Endothelial cell (in vitro differentiated cells): ENCODE results near the gene C2orf81. TPM values are rescaled to one million over a fixed set of nuclear protein-coding genes. Genes with fewer than 3 reads are reported as not detected.

Experiments
- DNase-seq: peaks from one replicate; pipeline ENCODE4 v3.0.0; 2021; ENCODE audit warnings: low spot score
- H3K27ac Mint-ChIP-seq: one replicate; pipeline ENCODE4 v1.8.0; 2021; ENCODE audit warnings: mixed read lengths, inconsistent platforms; ENCODE audit not compliant: unreplicated experiment
- H3K27me3 Mint-ChIP-seq: one replicate; pipeline ENCODE4 v1.8.0; 2021; ENCODE audit warnings: mild to moderate bottlenecking, moderate library complexity, mixed read lengths, inconsistent platforms; ENCODE audit not compliant: unreplicated experiment
- H3K36me3 Mint-ChIP-seq: one replicate; pipeline ENCODE4 v1.8.0; 2021; ENCODE audit warnings: mild to moderate bottlenecking, low read depth, mixed read lengths, inconsistent platforms; ENCODE audit not compliant: unreplicated experiment
- H3K4me1 Mint-ChIP-seq: one replicate; pipeline ENCODE4 v1.8.0; 2021; ENCODE audit warnings: mild to moderate bottlenecking, mixed read lengths, inconsistent platforms; ENCODE audit not compliant: unreplicated experiment
- H3K4me3 Mint-ChIP-seq: one replicate; pipeline ENCODE4 v1.8.0; 2021; ENCODE audit warnings: mild to moderate bottlenecking, mixed read lengths, inconsistent platforms; ENCODE audit not compliant: unreplicated experiment
- H3K9me3 Mint-ChIP-seq: one replicate; pipeline ENCODE4 v1.8.0; 2021; ENCODE audit warnings: mixed read lengths, inconsistent platforms; ENCODE audit not compliant: unreplicated experiment
- total RNA-seq: library from RNA; stranded (reverse); fragmentation: NEBNext Ultra II Directional; extraction: Animal tissue kit (Norgen Biotek cat#: 25700); gene quantifications from one replicate; pipeline ENCODE4 v1.2.1, GENCODE V29; 2021; ENCODE audit not compliant: unreplicated experiment
- TF ChIP-seq, protein P1 (sequence below): fragments of 200-600 bp; sonication (generic); IDR thresholded peaks from one replicate; pipeline ENCODE4 v1.5.0; 2021; ENCODE audit warnings: antibody characterized with exemption; ENCODE audit not compliant: unreplicated experiment

C2orf81 gene
- total RNA-seq, 1 donor from 2014 or later, result 5.0 TPM

DNA sequence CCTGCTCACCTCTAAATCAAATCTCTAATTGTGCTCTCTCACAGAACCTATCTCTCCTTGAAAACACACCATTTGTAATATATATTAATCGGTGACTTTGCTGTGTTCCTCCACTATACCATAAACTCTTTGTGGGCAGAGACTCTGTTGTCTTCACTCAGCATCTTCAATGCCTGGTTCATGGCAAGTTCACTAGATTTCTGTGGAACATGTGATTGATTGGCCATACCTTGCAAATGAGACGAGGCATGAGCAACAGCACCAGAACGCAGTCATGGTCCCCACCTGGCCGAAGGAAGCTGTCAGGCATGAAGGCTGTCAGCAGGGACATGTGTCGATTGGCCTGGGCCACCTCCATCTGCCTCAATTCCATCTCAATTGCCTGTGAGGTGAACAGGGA is 52.9 kb downstream of the C2orf81 start:
- peak overlapping the region; percentile 38 for H3K4me3 Mint-ChIP-seq
- H3K27ac Mint-ChIP-seq, result peak overlapping the region; percentile 70
- H3K9me3 Mint-ChIP-seq, result no peaks in the 10 kb centered on the region
- DNase-seq, result no peak
- H3K27me3 Mint-ChIP-seq, result peaks cover 17% of the 10 kb centered on the region
- TF ChIP-seq, protein P1, sequence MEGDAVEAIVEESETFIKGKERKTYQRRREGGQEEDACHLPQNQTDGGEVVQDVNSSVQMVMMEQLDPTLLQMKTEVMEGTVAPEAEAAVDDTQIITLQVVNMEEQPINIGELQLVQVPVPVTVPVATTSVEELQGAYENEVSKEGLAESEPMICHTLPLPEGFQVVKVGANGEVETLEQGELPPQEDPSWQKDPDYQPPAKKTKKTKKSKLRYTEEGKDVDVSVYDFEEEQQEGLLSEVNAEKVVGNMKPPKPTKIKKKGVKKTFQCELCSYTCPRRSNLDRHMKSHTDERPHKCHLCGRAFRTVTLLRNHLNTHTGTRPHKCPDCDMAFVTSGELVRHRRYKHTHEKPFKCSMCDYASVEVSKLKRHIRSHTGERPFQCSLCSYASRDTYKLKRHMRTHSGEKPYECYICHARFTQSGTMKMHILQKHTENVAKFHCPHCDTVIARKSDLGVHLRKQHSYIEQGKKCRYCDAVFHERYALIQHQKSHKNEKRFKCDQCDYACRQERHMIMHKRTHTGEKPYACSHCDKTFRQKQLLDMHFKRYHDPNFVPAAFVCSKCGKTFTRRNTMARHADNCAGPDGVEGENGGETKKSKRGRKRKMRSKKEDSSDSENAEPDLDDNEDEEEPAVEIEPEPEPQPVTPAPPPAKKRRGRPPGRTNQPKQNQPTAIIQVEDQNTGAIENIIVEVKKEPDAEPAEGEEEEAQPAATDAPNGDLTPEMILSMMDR, result no peak
- peaks cover 79% of the 10 kb centered on the region for H3K36me3 Mint-ChIP-seq
- peaks cover 14% of the 10 kb centered on the region for H3K4me1 Mint-ChIP-seq

DNA sequence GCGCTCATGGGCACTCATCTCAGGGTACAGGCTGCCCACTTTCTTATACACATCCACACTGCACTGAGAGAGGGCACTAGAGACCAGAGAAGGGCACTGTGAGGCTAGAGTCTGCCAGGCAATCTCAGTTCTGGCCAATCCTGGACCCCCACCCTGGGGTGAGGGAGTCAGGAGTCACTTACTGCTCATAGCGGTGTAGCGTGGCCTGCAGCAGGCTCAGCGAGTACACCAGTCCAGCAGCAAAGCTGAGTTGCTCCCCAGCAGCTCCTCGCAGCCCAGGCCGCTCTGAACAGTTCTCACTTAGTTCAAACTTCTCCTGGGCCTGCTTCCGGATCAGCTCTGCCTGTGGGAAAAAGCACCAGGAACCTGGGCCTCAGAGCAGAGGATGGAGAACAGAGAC is 53.6 kb downstream of the C2orf81 start:
- H3K27me3 Mint-ChIP-seq, result peaks cover 17% of the 10 kb centered on the region

DNA sequence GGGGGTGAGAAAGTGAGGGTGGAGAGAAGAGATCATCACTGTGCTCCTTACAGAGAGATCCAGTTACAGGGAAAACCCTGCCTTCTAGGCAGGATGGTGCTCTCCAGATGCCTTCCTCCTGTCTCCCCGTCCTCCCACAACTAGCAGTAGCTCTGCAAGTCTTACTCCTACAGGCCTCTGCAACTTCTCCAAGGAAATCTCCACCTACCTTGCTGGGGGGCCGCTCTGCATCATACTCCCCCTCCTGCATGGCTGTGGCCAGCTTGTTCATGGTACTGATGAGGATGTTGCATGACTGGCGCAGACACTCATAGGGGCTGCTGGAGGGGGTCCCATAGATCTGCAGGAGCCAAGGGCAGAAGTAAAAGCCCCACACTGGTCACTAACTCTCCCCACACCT is 55.4 kb downstream of the C2orf81 start:
- no peak overlapping the region for H3K27ac Mint-ChIP-seq
- peaks cover 77% of the 10 kb centered on the region for H3K36me3 Mint-ChIP-seq
- H3K4me3 Mint-ChIP-seq, result peak overlapping the region; percentile 32
- no peak for DNase-seq
- peaks cover 1% of the 10 kb centered on the region for H3K4me1 Mint-ChIP-seq
- peaks cover 16% of the 10 kb centered on the region for H3K27me3 Mint-ChIP-seq
- H3K9me3 Mint-ChIP-seq, result no peaks in the 10 kb centered on the region
- TF ChIP-seq, protein P1, result no peak

More for the DNA sequence above, 53.6 kb downstream of the C2orf81 start:
- DNase-seq, result no peak
- H3K36me3 Mint-ChIP-seq, result peaks cover 82% of the 10 kb centered on the region
- H3K9me3 Mint-ChIP-seq, result no peaks in the 10 kb centered on the region
- peaks cover 8% of the 10 kb centered on the region for H3K4me1 Mint-ChIP-seq
- no peak overlapping the region for H3K27ac Mint-ChIP-seq
- H3K4me3 Mint-ChIP-seq, result no peak overlapping the region
- TF ChIP-seq, protein P1, result no peak

DNA sequence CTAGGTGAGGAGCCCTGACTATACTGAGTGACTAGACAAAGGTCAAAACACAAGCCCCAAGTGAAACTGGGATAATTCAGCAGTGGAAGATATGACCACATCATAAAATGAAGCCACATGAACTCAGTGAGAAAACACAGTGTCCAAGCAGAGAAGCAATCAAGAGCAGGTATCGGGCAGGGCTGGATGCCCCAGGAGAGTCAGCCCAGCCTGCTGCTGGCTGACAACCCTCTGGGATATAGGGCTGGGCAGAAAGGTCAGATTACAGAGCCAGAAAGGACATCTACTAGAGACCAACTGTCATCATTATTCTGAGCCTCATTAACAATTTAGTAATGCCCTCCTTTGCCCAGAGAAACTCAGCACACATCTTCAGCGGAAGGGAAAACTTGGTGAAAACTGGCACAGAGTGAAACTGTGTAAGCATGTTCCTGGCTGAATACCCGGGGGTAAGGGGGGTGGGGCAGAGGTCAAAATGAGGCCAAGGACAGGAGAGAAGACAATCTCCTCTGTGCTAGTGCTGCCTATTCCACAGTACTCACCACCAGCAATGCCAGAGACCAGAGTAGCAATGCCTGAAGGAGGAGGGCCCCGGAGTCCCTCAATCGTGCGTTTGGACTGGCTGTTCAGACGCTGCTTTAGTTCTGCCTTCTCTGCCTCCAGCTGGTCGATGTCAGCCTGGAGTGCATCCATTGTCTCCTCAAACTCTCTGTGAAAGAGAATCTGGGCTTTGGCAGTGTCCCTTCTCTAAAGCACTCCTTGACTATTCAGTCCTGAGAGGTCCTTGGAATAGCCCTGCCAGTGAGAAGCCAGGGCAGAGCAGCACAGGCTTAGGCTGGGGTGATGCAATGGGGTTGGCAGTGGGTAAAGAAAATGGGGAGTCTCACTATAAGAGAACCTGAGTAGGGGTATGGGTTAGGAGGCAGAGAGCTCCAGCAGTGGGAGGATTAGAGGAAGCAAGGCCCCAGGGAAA is 56.6 kb downstream of the C2orf81 start:
- H3K36me3 Mint-ChIP-seq, result peaks cover 74% of the 10 kb centered on the region
- no peaks in the 10 kb centered on the region for H3K9me3 Mint-ChIP-seq
- no peak overlapping the region for H3K27ac Mint-ChIP-seq
- no peaks in the 10 kb centered on the region for H3K4me1 Mint-ChIP-seq
- peak overlapping the region; percentile 84 for H3K4me3 Mint-ChIP-seq
- no peak for DNase-seq
- TF ChIP-seq, protein P1, result no peak
- H3K27me3 Mint-ChIP-seq, result peaks cover 15% of the 10 kb centered on the region

Other genes starting within 250 kb of the C2orf81 start
- 85.3 TPM for gene MOB1A, start 242.7 kb downstream of the C2orf81 start, total RNA-seq
- gene MTHFD2, start 223.0 kb downstream of the C2orf81 start, total RNA-seq, result 20.0 TPM
- gene SLC4A5, start 78.2 kb downstream of the C2orf81 start, total RNA-seq, result 4.2 TPM
- 244 TPM for gene DCTN1, start 41.3 kb downstream of the C2orf81 start, total RNA-seq
- 34.1 TPM for gene WDR54, start 111 bp upstream of the C2orf81 start, total RNA-seq
- gene RTKN, start 20.3 kb upstream of the C2orf81 start, total RNA-seq, result 65.4 TPM
- gene INO80B, start 33.5 kb upstream of the C2orf81 start, total RNA-seq, result 22.1 TPM
- gene WBP1, start 36.8 kb upstream of the C2orf81 start, total RNA-seq, result 76.8 TPM
- 52.4 TPM for gene MOGS, start 43.8 kb upstream of the C2orf81 start, total RNA-seq
- 59.0 TPM for gene MRPL53, start 51.1 kb upstream of the C2orf81 start, total RNA-seq
- gene CCDC142, start 61.4 kb upstream of the C2orf81 start, total RNA-seq, result 20.7 TPM
- 16.8 TPM for gene TTC31, start 61.5 kb upstream of the C2orf81 start, total RNA-seq
- not detected for gene LBX2, start 78.0 kb upstream of the C2orf81 start, total RNA-seq
- 13.5 TPM for gene PCGF1, start 86.1 kb upstream of the C2orf81 start, total RNA-seq
- gene TLX2, start 92.8 kb upstream of the C2orf81 start, total RNA-seq, result not detected
- 3.5 TPM for gene DQX1, start 104.6 kb upstream of the C2orf81 start, total RNA-seq
- gene AUP1, start 108.1 kb upstream of the C2orf81 start, total RNA-seq, result 117 TPM
- gene HTRA2, start 108.3 kb upstream of the C2orf81 start, total RNA-seq, result 44.3 TPM
- 10.0 TPM for gene LOXL3, start 132.3 kb upstream of the C2orf81 start, total RNA-seq
- 27.8 TPM for gene DOK1, start 133.1 kb upstream of the C2orf81 start, total RNA-seq
- gene M1AP, start 226.7 kb upstream of the C2orf81 start, total RNA-seq, result 0.74 TPM
- 9.4 TPM for gene SEMA4F, start 232.6 kb upstream of the C2orf81 start, total RNA-seq